Measurements from ENCODE around the gene USP48.
"Not testable (repeated sequence)": the region's sequence is repeated elsewhere in the genome, so short reads cannot be mapped to it uniquely, and the experiment has no call there.

USP48 gene

DNA sequence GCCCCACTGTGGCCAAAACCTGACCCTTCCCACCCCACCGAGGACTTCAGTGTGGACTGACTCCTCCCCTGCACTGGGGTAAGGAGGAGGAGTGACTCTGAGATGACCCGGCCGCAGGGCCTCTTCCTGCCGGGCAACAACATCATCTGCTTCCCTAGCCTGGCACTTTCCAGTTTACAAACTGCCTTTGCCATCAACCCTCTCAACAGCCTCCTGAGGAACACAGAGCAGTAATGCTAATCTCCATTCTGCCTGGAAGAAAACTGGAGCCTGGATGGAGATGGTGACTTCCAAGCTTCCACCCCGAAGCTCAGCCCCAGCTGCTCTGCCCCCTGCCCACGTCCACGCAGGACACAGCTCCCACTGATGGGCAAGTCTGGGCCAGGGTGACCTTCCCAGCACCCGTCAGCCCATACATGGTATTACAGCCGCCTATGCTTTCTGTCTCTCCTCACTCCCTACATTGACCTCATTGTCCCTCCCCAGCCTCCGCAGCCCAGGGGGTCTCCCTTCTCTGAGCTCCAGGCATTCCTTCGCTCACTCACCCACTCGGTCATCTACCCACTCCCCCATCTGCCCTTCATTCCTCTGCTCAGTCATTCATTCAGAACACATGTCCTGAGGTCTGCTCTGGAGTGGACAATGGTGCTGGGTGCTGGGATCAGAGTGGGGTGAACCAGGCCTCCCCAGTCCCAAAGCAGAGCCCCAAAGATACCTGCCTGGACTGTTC lies 148.0 kb downstream of the USP48 start:
- no peak for DNase-seq (ENCODE audit: low spot score)

DNA sequence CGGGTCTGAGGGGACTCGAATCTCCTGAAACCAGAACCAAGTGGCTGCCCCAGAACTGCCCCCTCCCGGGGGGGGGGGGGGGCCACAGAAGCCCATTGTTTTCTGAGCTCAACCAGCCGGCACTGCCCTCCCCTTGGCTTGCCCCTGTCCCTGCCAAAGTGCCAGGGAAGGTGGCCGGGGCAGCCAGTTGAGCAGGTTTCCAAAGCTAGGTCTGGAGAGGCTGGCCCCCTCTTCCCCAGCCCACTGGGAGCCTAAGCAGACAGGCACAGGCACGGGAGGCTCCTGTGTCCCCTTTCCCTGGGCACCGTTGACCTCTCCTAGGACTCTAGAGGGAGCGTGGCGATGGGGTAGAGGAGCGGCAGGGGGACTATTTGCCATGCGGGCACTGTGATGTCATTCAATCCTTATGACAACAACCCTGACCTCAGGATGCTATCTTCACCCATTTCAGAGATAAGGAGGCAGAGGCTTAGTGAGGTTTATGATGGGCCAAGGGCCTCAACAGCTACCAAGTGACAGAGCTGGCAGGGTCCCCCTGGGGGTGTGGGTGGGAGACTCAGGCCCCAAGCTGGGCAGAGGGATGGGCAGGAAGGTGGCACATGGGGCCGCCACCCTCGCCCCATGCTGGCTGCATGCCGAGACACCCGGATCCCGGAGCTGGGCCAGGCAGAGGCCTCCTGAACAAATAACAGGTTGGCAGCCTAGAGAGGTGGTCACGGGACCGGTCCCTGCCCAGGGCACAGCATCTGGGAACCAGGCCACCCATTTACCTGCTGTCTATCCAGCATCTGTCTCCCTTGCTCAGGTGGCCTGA lies 148.8 kb downstream of the USP48 start:
- no peak for DNase-seq (ENCODE audit: low spot score)

DNA sequence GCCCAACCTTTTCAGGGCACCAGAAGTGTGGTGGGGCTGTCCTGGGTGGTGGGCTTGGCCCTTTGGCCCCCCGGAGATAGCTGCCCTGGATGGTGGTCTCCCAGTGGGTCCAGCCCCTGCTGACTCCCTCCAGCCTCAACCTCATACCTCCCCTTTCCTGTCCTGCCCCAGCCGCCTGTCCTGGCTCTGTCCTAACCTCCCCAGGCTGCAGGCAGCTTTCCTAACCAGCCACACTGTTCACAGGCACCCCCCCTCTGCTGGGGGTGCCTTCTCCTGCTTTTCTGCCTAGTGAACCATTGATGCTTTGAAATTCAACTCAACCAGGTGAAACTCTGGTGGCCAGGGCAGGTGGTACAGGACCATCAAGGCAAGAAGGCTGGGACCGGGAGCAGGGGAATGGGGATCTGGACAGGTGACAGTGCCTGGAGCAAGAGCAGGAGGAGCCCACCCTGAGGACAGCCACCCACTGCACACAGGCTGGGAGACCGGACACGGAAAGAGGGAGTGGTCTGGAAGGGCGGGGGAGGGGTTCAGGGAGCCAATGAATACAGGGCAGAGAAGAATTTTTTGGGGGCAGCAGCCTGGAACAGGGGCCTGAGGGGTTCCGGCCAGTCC lies 149.7 kb downstream of the USP48 start:
- no peak for DNase-seq (ENCODE audit: low spot score)

DNA sequence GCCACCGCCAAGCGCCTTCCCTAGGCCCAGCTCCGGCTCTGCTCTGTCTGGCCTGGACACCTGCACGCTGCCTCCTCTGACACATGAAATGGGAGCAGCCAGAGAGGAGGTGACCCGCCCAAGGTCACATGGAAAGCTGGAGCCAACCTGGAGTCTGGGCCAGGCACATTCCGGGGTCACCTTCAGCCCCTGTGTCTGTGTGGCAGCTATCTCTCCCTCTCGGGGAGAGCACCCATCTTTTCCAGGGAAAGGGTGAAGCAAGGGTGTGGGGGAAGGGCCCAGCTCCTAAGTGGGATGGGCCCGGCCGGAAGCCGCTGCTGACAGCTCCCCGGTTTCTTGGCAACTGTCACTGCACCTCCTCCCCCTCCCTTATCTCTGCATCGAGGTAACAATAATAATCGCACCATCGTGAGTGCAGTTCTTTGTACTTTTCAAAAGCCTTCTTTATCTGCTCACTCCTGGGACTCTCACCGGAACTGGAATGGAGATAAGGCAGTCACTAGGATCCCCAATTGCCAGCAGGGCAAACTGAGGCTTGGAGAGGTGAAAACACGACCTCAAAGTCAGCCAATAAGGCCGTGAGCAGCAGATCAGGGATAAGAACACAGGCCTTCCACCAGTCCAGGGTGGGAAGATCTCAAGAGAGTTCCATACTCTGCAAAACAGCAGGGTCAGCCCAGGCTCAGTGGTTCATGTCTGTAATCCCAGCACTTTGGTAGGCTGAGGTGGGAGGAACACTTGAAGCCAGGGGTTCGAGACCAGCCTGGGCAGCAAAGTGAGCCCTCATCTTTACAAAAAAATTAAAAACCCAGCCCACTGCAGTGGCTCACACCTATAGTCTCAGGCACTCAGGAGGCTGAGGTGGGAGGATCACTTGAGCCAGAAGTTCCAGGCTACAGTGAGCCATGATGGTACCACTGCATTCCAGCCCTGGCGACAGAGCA lies 150.7 kb downstream of the USP48 start:
- no peak for DNase-seq (ENCODE audit: low spot score)

DNA sequence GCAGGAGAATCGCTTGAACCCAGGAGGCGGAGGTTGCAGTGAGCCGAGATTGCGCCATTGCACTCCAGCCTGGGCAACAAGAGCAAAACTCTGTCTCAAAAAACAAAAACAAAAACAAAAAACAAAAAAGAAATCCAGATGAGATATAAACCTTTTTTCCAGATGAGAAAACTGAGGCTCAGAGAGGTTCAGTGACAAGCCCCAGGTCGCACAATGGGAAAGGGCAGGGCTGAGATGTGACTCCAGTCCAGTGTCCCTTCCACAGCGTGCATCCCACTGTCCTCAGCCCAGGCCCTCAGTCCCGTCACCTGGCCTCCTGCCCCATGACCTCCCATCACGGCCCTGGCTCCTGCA lies 151.4 kb downstream of the USP48 start:
- DNase-seq (ENCODE audit: low spot score) = not testable (repeated sequence)

DNA sequence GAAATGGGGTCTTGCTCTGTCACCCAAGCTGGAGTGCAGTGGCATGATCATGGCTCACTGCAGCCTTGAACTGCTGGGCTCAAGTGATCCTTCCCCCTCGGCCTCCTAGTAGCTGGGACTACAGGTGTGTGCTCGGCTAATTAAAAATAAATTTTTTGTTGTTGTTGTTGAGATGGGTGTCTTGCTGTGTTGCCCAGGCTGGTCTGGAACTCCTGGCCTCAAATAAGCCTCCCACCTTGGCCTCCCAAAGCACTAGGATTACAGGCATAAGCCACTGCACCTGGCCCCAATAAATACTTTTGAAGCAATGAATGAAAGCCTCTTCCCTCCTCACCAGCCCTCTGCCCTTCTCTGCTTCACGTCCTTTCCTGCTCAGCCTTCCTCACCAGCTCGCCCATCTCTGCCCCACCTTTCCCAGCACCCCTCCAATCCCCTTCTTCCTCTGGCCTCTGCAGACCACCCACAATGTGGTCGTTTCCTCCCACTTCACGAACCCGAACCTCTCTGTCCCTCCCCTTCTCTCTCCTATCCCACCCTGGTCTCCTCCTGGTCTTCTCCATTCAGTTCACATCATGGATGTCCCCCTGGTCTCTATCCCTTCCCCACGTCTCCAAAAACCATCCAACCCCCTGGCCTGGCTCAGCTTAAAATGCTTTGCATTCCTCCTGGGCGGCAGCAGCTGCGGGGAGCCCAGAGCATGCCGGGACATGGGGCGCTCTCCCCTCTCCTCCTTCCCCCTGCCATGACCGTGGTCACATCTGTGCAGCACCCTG lies 152.2 kb downstream of the USP48 start:
- no peak for DNase-seq (ENCODE audit: low spot score)

DNA sequence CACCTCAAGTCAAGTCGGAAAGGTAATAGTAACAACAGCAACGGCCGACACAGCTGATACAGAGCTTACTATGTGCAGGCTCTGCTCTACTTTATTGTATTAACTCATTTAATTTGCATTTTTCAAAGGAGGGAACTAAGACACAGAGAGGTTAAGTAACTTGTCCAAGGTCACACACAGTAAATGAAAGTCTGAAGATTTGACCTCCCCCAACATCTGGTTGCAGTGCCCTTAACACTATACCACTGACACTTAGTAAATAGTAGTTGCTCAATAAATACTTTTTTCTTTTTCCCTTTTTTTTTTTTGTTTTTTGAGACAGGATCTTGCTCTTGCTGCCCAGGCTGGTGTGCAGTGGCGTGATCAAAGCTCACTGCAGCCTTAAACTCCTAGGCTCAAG lies 153.0 kb downstream of the USP48 start:
- no peak for DNase-seq (ENCODE audit: low spot score)

DNA sequence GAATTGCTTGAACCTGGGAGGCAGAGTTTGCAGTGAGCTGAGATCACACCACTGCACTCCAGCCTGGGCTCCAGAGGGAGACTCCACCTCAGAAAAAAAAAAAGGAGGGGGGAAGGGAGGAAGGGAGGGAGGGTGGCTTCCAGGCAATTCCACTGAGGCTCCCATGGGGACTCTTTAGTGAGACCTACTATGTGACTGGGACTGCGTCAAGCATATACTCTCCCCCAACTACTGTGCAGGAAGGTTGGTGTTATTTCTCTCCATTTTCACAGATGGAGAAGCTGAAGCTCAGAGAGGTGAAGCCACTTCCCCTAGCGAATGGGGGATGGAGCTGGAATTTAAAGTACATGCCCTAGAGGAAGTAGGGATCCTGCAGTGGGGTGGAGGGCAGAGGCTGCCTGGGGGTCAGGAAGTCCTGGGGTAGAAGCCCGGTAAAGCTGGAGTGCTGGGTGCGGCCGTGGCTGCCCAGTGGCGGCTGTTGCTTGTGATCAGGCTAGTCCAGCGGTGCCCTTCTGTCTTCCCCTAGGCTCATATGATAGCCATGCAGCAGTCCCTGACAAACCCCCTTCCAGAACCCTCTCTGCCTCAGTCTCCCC lies 154.1 kb downstream of the USP48 start:
- DNase-seq (ENCODE audit: low spot score) = no peak
